ENCODE results near the gene LRCH1.

LRCH1 gene

DNA sequence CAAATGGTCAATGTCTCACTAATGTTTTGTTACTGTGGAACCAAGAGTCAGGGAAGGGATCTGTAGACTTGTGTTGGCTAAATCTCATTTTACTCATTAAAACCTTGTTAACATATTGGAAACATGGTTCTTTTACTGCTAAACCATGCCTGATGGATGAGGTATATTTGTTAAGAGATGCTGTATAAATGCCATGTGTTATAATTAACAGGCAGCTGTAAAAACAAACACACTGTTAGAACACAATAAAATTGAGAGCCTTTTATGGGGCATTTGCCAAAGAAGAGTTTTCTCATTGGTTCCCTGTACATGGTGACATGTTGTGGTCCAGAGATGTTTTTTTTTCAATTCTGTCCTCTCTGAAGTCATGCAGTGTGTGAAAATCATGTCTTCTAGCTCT, 122.0 kb downstream of the LRCH1 start:
- H3K36me3 ChIP-seq (ENCODE audit: control insufficient read depth, insufficient read depth, low read length, severe bottlenecking), result no peaks in the 10 kb centered on the region
- H3K9me3 ChIP-seq (ENCODE audit: control insufficient read depth, low read length), result no peaks in the 10 kb centered on the region
- H3K9ac ChIP-seq (ENCODE audit: low read length), result no peak overlapping the region

DNA sequence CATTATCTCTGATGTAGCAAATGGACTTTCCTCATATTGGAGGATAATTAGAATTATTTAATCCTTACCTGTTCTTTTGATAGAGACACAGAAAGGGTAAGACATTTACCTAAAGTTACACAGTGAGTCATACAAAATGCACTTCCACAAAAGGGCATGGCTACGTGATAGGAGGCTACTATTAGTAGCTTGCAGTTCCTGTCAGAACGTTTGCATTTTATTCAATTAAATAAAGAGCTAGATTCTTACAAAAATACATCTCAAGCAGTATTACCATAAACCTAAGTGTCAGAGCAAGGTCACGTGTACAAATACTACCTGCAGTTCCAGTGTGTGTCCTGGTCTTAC, 123.4 kb downstream of the LRCH1 start:
- H3K36me3 ChIP-seq (ENCODE audit: control insufficient read depth, insufficient read depth, low read length, severe bottlenecking), result no peaks in the 10 kb centered on the region
- no peaks in the 10 kb centered on the region for H3K27me3 ChIP-seq (replicated peaks; ENCODE audit: control insufficient read depth, insufficient read depth, low read length)
- H3K9ac ChIP-seq (ENCODE audit: low read length), result no peak overlapping the region
- no peak for DNase-seq (ENCODE audit: low read depth)
- peaks cover 16% of the 10 kb centered on the region for H3K4me1 ChIP-seq (ENCODE audit: control insufficient read depth, insufficient read depth, low read length)
- H3K9me3 ChIP-seq (ENCODE audit: control insufficient read depth, low read length), result no peaks in the 10 kb centered on the region
- H3K4me3 ChIP-seq (ENCODE audit: low read length), result no peak overlapping the region

More for the DNA sequence above, 122.0 kb downstream of the LRCH1 start:
- no peaks in the 10 kb centered on the region for H3K27me3 ChIP-seq (replicated peaks; ENCODE audit: control insufficient read depth, insufficient read depth, low read length)
- H3K4me1 ChIP-seq (ENCODE audit: control insufficient read depth, insufficient read depth, low read length), result peaks cover 12% of the 10 kb centered on the region
- H3K4me3 ChIP-seq (ENCODE audit: low read length), result no peak overlapping the region
- DNase-seq (ENCODE audit: low read depth), result no peak

DNA sequence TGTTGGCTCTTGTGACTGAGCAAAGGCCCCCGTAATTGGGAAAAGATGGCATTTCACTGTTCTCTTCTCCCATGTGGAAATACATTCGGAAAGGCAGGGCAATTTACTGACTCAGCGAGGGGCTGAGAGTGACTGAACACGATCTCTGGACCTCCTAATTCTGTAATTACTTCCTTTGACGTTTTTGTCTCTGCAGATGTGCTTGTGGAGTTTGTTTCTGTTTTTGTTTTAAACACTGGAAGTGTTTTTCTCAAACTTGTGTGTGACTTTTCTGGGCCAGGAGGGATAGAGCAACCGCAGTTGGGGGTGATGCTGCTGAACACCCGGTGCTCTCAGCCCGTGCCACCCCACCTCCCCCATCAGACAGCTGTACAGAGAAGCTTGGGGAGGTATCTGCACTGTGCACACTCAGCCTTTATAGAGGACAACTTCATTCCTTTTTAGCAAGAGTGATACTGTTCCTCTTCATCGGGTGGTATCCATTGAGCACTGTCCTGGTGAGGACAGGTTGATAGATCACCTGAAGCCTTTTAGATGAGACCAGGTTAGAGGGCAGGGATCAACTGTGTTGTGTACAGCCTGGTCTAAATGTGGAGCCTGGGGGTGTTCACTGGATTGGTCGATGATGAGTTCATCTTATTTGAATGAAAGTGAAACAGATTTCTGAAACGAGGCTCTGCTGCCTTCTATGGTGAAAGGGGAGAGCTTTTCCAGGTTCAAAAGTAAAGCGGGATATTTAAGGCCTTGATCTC, 126.6 kb downstream of the LRCH1 start:
- Histone ChIP-seq H3K36me3 (ENCODE audit: control insufficient read depth, insufficient read depth, low read length, severe bottlenecking) (no peaks in the 10 kb centered on the region), H3K9me3 (ENCODE audit: control insufficient read depth, low read length) (no peaks in the 10 kb centered on the region), H3K9ac (ENCODE audit: low read length) (peak overlapping the region; percentile 64), H3K27me3 (replicated peaks; ENCODE audit: control insufficient read depth, insufficient read depth, low read length) (no peaks in the 10 kb centered on the region), H3K4me1 (ENCODE audit: control insufficient read depth, insufficient read depth, low read length) (peaks cover 24% of the 10 kb centered on the region), H3K4me3 (ENCODE audit: low read length) (peak overlapping the region; percentile 82)
- DNase-seq (ENCODE audit: low read depth), result peak; percentile 91

DNA sequence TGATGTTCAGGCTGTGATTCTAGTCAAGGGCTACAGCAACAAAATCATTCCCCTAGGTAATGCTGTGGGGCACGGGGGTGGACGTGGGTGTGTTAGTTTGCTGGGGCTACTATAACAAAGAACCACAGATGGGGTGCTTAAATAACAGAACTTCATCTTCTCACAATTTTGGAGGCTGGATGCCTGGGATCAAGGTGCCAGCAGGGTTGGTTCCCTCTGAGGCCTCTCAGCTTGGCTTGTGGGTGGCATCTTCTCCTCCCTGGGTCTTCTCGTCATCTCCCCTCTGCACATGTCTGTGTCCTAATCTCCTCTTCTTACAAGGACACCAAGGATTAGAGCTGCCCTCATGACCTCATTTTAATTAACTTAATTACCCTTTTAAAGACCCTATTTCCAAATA, 129.0 kb downstream of the LRCH1 start:
- Histone ChIP-seq H3K4me3 (ENCODE audit: low read length) (no peak overlapping the region), H3K4me1 (ENCODE audit: control insufficient read depth, insufficient read depth, low read length) (peaks cover 30% of the 10 kb centered on the region)
- no peak for DNase-seq (ENCODE audit: low read depth)

DNA sequence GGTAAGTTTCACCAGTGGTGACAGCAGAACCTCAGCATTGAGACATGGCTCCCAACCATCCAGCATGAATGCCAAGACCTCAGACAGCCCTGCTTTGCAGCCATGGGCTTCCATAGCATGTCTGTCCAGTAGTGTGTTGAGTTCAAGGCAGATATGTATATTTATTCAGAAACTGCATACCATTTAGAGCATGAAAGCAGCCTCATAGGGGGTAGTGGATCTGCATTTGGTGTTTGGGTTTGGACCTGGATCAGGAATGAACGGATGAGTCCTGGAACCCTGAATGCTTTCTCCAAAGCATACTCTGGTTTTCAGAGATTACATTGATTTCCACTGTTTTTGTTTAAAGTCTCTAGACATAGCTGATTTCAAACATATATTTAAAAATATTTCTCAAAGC, 129.7 kb downstream of the LRCH1 start:
- Histone ChIP-seq H3K36me3 (ENCODE audit: control insufficient read depth, insufficient read depth, low read length, severe bottlenecking) (no peaks in the 10 kb centered on the region), H3K4me1 (ENCODE audit: control insufficient read depth, insufficient read depth, low read length) (peaks cover 33% of the 10 kb centered on the region), H3K27me3 (replicated peaks; ENCODE audit: control insufficient read depth, insufficient read depth, low read length) (no peaks in the 10 kb centered on the region), H3K9ac (ENCODE audit: low read length) (no peak overlapping the region), H3K9me3 (ENCODE audit: control insufficient read depth, low read length) (no peaks in the 10 kb centered on the region), H3K4me3 (ENCODE audit: low read length) (no peak overlapping the region)
- no peak for DNase-seq (ENCODE audit: low read depth)

More for the DNA sequence above, 129.0 kb downstream of the LRCH1 start:
- no peaks in the 10 kb centered on the region for H3K27me3 ChIP-seq (replicated peaks; ENCODE audit: control insufficient read depth, insufficient read depth, low read length)
- H3K9me3 ChIP-seq (ENCODE audit: control insufficient read depth, low read length), result no peaks in the 10 kb centered on the region
- no peaks in the 10 kb centered on the region for H3K36me3 ChIP-seq (ENCODE audit: control insufficient read depth, insufficient read depth, low read length, severe bottlenecking)
- no peak overlapping the region for H3K9ac ChIP-seq (ENCODE audit: low read length)

DNA sequence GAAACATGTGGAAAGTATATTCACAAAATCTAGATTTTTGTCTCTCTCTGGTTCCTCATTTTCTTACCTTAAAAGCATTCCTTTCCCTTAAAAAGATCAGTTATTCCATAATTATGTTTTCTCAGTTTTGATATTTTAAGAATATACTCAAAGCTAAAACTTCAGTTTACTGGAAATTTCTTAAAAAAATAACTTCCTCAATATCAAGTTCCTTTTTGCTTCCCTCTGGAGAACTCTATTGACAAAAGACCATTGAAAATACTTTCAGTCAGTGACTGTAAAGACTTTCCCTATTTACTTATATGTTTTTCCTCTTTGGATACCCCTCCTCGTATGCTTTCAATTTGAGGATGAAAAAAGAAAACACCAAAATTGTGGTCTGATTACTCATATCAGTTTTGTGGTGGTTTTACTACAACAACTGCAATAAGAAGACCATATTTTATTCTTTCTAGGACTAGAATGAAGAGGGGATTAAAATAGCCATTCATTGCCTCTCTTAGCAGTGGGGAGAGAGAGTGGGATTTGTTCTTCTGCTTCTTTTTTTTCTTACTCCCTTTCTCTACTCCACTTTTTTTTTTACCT, 130.8 kb downstream of the LRCH1 start:
- peak; percentile 25 for DNase-seq (ENCODE audit: low read depth)
- Histone ChIP-seq H3K27me3 (replicated peaks; ENCODE audit: control insufficient read depth, insufficient read depth, low read length) (no peaks in the 10 kb centered on the region), H3K36me3 (ENCODE audit: control insufficient read depth, insufficient read depth, low read length, severe bottlenecking) (no peaks in the 10 kb centered on the region), H3K4me3 (ENCODE audit: low read length) (no peak overlapping the region), H3K4me1 (ENCODE audit: control insufficient read depth, insufficient read depth, low read length) (peaks cover 36% of the 10 kb centered on the region), H3K9ac (ENCODE audit: low read length) (no peak overlapping the region), H3K9me3 (ENCODE audit: control insufficient read depth, low read length) (no peaks in the 10 kb centered on the region)

DNA sequence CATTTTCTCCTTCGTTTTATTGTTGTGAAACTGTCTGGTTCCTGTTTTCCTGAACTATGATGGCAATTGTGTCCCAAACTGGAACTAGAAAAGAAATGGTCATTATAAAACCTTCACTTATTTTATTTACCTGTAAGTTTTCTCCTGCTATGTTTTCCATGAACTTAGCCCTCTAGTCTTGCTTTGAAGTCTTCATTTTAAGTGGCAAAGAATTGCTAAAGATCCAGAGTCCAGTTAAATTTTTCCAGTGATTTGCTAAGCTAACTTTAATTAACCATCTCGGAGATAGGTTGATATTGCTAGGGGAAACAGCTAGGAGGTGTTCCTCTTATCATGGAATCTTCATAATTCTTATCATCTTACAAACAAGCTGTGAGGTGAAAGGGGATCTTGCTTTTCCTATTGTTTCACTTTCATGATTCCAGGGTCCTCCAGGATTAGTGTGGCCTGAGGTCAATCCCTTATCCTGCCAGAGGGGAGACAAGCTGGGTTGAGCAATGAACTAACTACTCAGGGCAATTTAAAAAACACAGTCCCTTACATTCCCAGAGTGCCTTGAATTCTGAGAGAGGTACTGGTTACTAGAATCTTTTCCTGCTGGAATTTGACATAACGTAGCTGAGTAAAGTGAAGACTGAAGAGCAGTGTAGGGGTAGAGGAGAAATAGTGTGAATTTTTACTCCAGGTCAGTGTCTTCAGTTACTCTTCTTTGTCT, 131.5 kb downstream of the LRCH1 start:
- Histone ChIP-seq H3K36me3 (ENCODE audit: control insufficient read depth, insufficient read depth, low read length, severe bottlenecking) (peaks cover 5% of the 10 kb centered on the region), H3K27me3 (replicated peaks; ENCODE audit: control insufficient read depth, insufficient read depth, low read length) (no peaks in the 10 kb centered on the region), H3K9me3 (ENCODE audit: control insufficient read depth, low read length) (no peaks in the 10 kb centered on the region), H3K4me1 (ENCODE audit: control insufficient read depth, insufficient read depth, low read length) (peaks cover 30% of the 10 kb centered on the region), H3K9ac (ENCODE audit: low read length) (no peak overlapping the region), H3K4me3 (ENCODE audit: low read length) (no peak overlapping the region)
- peak; percentile 47 for DNase-seq (ENCODE audit: low read depth)

DNA sequence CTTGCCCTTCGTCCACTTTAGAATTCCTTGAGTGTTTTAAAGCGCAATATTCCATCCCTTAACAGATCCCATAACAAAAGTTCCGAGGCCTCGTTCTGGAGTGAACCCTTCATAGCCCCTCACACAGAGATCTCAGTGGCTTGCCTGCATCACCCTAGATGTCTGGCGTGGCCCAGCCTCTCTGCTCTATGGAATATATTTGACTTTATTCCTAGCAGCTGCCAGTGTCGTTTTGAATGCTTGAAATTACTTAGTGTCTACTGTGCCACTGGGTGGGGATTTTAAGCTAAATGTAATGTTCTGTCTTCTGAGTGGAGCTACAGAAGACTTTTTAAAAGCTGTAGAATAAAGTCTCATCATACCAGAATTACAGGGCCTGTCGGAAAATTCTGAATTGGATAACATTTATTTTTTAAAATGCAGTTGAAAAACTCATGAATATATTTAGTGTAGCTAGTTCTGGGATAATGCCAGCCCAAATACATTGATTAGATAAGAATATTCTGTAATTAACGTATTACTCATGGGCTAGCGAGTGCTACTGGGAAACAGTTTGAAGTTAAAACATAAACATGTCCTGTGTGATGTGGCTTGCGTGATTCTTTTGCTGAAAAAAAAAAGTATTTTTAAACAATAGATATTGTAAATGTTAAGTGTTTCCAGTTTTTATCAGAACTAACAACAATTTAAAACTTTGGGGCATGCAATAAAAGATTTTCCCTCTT, 132.2 kb downstream of the LRCH1 start:
- H3K9me3 ChIP-seq (ENCODE audit: control insufficient read depth, low read length), result no peaks in the 10 kb centered on the region
- peaks cover 23% of the 10 kb centered on the region for H3K4me1 ChIP-seq (ENCODE audit: control insufficient read depth, insufficient read depth, low read length)
- DNase-seq (ENCODE audit: low read depth), result no peak
- no peak overlapping the region for H3K9ac ChIP-seq (ENCODE audit: low read length)
- peaks cover 6% of the 10 kb centered on the region for H3K36me3 ChIP-seq (ENCODE audit: control insufficient read depth, insufficient read depth, low read length, severe bottlenecking)
- no peak overlapping the region for H3K4me3 ChIP-seq (ENCODE audit: low read length)
- no peaks in the 10 kb centered on the region for H3K27me3 ChIP-seq (replicated peaks; ENCODE audit: control insufficient read depth, insufficient read depth, low read length)

DNA sequence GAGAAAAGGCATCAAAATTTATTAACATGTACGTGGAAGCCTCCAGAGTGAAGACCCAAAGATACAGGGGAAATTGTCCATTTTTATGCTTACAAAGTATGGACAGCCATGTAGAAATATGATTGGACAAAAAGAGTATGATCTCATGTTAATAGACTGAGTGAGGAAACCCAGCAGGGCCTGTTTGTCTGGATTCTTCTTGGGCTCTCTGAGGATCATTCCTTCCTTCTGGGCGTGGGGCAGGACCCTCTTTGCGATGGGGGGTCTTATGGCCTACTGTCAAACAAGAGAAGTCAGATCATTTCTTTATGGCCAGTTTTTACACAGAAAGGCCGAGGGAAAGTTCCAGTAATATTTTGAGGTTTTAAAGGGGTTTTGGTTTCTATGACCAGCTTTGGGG, 133.2 kb downstream of the LRCH1 start:
- Histone ChIP-seq H3K36me3 (ENCODE audit: control insufficient read depth, insufficient read depth, low read length, severe bottlenecking) (peaks cover 6% of the 10 kb centered on the region), H3K4me3 (ENCODE audit: low read length) (no peak overlapping the region), H3K9ac (ENCODE audit: low read length) (no peak overlapping the region), H3K4me1 (ENCODE audit: control insufficient read depth, insufficient read depth, low read length) (peaks cover 20% of the 10 kb centered on the region), H3K9me3 (ENCODE audit: control insufficient read depth, low read length) (no peaks in the 10 kb centered on the region), H3K27me3 (replicated peaks; ENCODE audit: control insufficient read depth, insufficient read depth, low read length) (no peaks in the 10 kb centered on the region)
- no peak for DNase-seq (ENCODE audit: low read depth)

DNA sequence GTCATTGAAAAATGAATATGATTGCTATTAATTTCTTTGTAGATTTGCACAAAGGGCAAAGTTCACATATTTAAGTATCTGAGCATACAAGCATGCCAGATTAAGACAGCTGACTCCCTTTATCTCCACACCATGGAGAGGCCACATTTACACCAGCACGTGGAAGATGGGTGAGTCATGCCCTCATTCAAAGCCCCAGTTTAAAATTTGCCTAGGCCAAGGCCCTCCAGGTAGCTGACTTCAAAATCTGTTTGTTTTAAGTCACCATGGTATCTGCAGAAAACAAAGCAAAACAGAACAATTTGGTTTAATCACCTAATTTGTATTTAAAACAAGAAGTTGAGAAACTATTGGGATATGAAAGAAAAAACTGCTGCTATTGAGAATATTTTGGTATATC, 134.8 kb downstream of the LRCH1 start:
- Histone ChIP-seq H3K27me3 (replicated peaks; ENCODE audit: control insufficient read depth, insufficient read depth, low read length) (no peaks in the 10 kb centered on the region), H3K36me3 (ENCODE audit: control insufficient read depth, insufficient read depth, low read length, severe bottlenecking) (peaks cover 9% of the 10 kb centered on the region), H3K9ac (ENCODE audit: low read length) (no peak overlapping the region), H3K4me1 (ENCODE audit: control insufficient read depth, insufficient read depth, low read length) (peaks cover 20% of the 10 kb centered on the region), H3K9me3 (ENCODE audit: control insufficient read depth, low read length) (no peaks in the 10 kb centered on the region), H3K4me3 (ENCODE audit: low read length) (no peak overlapping the region)
- DNase-seq (ENCODE audit: low read depth), result no peak

DNA sequence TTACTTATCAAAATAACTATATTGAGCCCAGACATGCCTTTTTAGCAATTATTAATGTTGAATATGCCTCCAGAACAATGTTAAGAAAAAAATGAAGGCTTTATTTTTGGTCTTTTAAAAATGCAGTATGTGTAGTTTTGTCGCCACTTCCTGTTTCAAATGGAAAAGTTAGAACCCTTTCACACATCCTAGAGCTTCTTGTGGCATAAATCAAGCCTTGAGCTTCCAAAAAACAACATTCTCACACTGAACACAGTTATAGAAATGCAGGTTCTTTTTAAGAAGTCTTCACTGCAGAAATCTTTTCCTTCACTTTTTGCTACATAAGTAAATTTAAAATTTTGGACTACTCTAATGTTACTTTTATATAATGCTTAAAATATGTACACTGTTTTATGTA, 135.3 kb downstream of the LRCH1 start:
- Histone ChIP-seq H3K9ac (ENCODE audit: low read length) (no peak overlapping the region), H3K36me3 (ENCODE audit: control insufficient read depth, insufficient read depth, low read length, severe bottlenecking) (peaks cover 9% of the 10 kb centered on the region), H3K9me3 (ENCODE audit: control insufficient read depth, low read length) (no peaks in the 10 kb centered on the region), H3K4me1 (ENCODE audit: control insufficient read depth, insufficient read depth, low read length) (peaks cover 20% of the 10 kb centered on the region), H3K27me3 (replicated peaks; ENCODE audit: control insufficient read depth, insufficient read depth, low read length) (no peaks in the 10 kb centered on the region), H3K4me3 (ENCODE audit: low read length) (no peak overlapping the region)
- DNase-seq (ENCODE audit: low read depth), result no peak
